Endodermal cell (in vitro differentiated cells): ENCODE results near the gene ABCA13. TPM values are rescaled to one million over a fixed set of nuclear protein-coding genes. Genes with fewer than 3 reads are reported as not detected.

Experiments used
- DNase-seq: peaks from one replicate; pipeline ENCODE4 v3.0.0-alpha.2; 2017
- H3K27ac ChIP-seq: 2 replicates; pipeline ENCODE4 v1.5.1; 2013; ENCODE audit warnings: mild to moderate bottlenecking, low read depth, low read length, moderate library complexity
- H3K27me3 ChIP-seq: 2 replicates; pipeline ENCODE4 v1.6.1; 2013; ENCODE audit warnings: mild to moderate bottlenecking, low read length, moderate library complexity; ENCODE audit not compliant: insufficient read depth, control insufficient read depth, poor library complexity, severe bottlenecking
- H3K36me3 ChIP-seq: 2 replicates; pipeline ENCODE4 v1.7.0; 2013; ENCODE audit warnings: mild to moderate bottlenecking, low read length, moderate library complexity; ENCODE audit not compliant: control insufficient read depth, insufficient read depth
- H3K4me1 ChIP-seq: one replicate; pipeline ENCODE4 v1.7.0; 2013; ENCODE audit warnings: low read length; ENCODE audit not compliant: control insufficient read depth, insufficient read depth
- H3K4me3 ChIP-seq: 2 replicates; pipeline ENCODE4 v1.5.1; 2013; ENCODE audit warnings: mild to moderate bottlenecking, low read length, moderate library complexity
- H3K9ac ChIP-seq: 2 replicates; pipeline ENCODE4 v1.6.1; 2013; ENCODE audit warnings: mild to moderate bottlenecking, low read length, moderate library complexity; ENCODE audit not compliant: poor library complexity, severe bottlenecking; ENCODE audit errors: extremely low read depth
- H3K9me3 ChIP-seq: 2 replicates; pipeline ENCODE4 v1.6.1; 2013; ENCODE audit warnings: mild to moderate bottlenecking, low read length, moderate library complexity; ENCODE audit not compliant: control insufficient read depth
- H3K27ac Mint-ChIP-seq: 2 replicates; pipeline ENCODE4 v1.8.0; 2020; ENCODE audit warnings: mixed read lengths
- H3K27me3 Mint-ChIP-seq: 2 replicates; pipeline ENCODE4 v1.8.0; 2021; ENCODE audit warnings: mild to moderate bottlenecking, mixed read lengths; ENCODE audit not compliant: insufficient read depth
- H3K36me3 Mint-ChIP-seq: 2 replicates; pipeline ENCODE4 v1.8.0; 2020; ENCODE audit warnings: low read depth, mixed read lengths
- H3K4me1 Mint-ChIP-seq: 2 replicates; pipeline ENCODE4 v1.8.0; 2020; ENCODE audit warnings: mixed read lengths
- H3K4me3 Mint-ChIP-seq: 2 replicates; pipeline ENCODE4 v1.8.0; 2020; ENCODE audit warnings: mild to moderate bottlenecking, moderate library complexity, mixed read lengths
- H3K9me3 Mint-ChIP-seq: 2 replicates; pipeline ENCODE4 v1.8.0; 2020; ENCODE audit warnings: mild to moderate bottlenecking, mixed read lengths
- CTCF ChIP-seq: fragments of 200-600 bp; sonication (generic); conservative IDR thresholded peaks from 2 replicates; pipeline ENCODE4 v1.5.0; 2021; ENCODE audit warnings: antibody characterized with exemption, mild to moderate bottlenecking
- WGBS, 2 experiments: methylation state at CpG; one replicate each; pipeline versions ENCODE4 v1.1.5 to v1.1.7; 2013; ENCODE audit warnings: missing lambda C conversion rate in 2 of 2, mixed read lengths in 1 of 2; ENCODE audit not compliant: insufficient coverage in 1 of 2, insufficient read length in 1 of 2; 5-methylcytosine and 5-hydroxymethylcytosine counted together
- total RNA-seq, 2 donors: library from RNA; stranded (reverse); fragmentation: NEBNext Ultra II Directional in 1 of 2; extraction: Animal tissue kit (Norgen Biotek cat#: 25700) in 1 of 2; gene quantifications; 2 replicates in 1 of 2; 3 replicates in 1 of 2; pipeline ENCODE4 v1.2.1, GENCODE V29; 2021

The ABCA13 gene
- total RNA-seq, 2 donors from 2014 or later, result 0.04 to 0.11 TPM

GRCh38 chr7:48424731-48425130 lies 253.5 kb downstream of the ABCA13 start:
- peaks cover 4% of the 10 kb centered on the region for H3K4me1 Mint-ChIP-seq
- Histone ChIP-seq H3K9me3 (no peaks in the 10 kb centered on the region), H3K4me1 (no peaks in the 10 kb centered on the region), H3K36me3 (no peaks in the 10 kb centered on the region), H3K27me3 (no peaks in the 10 kb centered on the region), H3K9ac (no peak overlapping the region), H3K27ac (no peak overlapping the region), H3K4me3 (no peak overlapping the region)
- H3K36me3 Mint-ChIP-seq, result no peaks in the 10 kb centered on the region
- no peaks in the 10 kb centered on the region for H3K27me3 Mint-ChIP-seq
- H3K4me3 Mint-ChIP-seq, result no peak overlapping the region
- TF ChIP-seq CTCF, result peak; percentile 82
- 17 to 20% methylated on average over 3 of the region's 3 CpGs for WGBS, 2 experiments
- peak; percentile 64 for DNase-seq
- H3K9me3 Mint-ChIP-seq, result no peaks in the 10 kb centered on the region
- H3K27ac Mint-ChIP-seq, result no peak overlapping the region

GRCh38 chr7:48426331-48426965 lies 255.2 kb downstream of the ABCA13 start:
- 76 to 80% methylated on average over 5 to 6 of the region's 6 CpGs for WGBS, 2 experiments
- DNase-seq, result no peak
- peaks cover 4% of the 10 kb centered on the region for H3K4me1 Mint-ChIP-seq
- no peak for TF ChIP-seq CTCF
- no peak overlapping the region for H3K4me3 Mint-ChIP-seq
- Histone ChIP-seq H3K9ac (no peak overlapping the region), H3K36me3 (no peaks in the 10 kb centered on the region), H3K4me1 (no peaks in the 10 kb centered on the region), H3K4me3 (no peak overlapping the region), H3K9me3 (no peaks in the 10 kb centered on the region), H3K27me3 (no peaks in the 10 kb centered on the region), H3K27ac (no peak overlapping the region)
- H3K36me3 Mint-ChIP-seq, result no peaks in the 10 kb centered on the region
- no peak overlapping the region for H3K27ac Mint-ChIP-seq
- no peaks in the 10 kb centered on the region for H3K27me3 Mint-ChIP-seq
- no peaks in the 10 kb centered on the region for H3K9me3 Mint-ChIP-seq

- Histone ChIP-seq H3K9me3 (no peaks in the 10 kb centered on the region), H3K4me1 (no peaks in the 10 kb centered on the region), H3K4me3 (no peak overlapping the region), H3K9ac (no peak overlapping the region), H3K27me3 (no peaks in the 10 kb centered on the region), H3K27ac (no peak overlapping the region), H3K36me3 (no peaks in the 10 kb centered on the region)
- TF ChIP-seq CTCF, result no peak
- H3K4me1 Mint-ChIP-seq, result no peaks in the 10 kb centered on the region
- H3K4me3 Mint-ChIP-seq, result no peak overlapping the region
- DNase-seq, result no peak
- H3K27ac Mint-ChIP-seq, result no peak overlapping the region
- WGBS, 2 experiments, result 66 to 74% methylated on average over 4 to 5 of the region's 5 CpGs
- no peaks in the 10 kb centered on the region for H3K36me3 Mint-ChIP-seq
- no peaks in the 10 kb centered on the region for H3K9me3 Mint-ChIP-seq
- no peaks in the 10 kb centered on the region for H3K27me3 Mint-ChIP-seq
Observed at GRCh38 chr7:48426966-48427555, 255.8 kb downstream of the ABCA13 start.
